IPS-NIHi7 (cell line): Measurements from ENCODE around the gene ARHGAP29.
"Not testable (repeated sequence)": the region's sequence is repeated elsewhere in the genome, so short reads cannot be mapped to it uniquely, and the experiment has no call there.

Source experiments
- DNase-seq: peaks from one replicate; pipeline ENCODE4 v3.0.0; 2012; ENCODE audit warnings: mixed read lengths; ENCODE audit errors: extremely low spot score

The ARHGAP29 gene

DNA sequence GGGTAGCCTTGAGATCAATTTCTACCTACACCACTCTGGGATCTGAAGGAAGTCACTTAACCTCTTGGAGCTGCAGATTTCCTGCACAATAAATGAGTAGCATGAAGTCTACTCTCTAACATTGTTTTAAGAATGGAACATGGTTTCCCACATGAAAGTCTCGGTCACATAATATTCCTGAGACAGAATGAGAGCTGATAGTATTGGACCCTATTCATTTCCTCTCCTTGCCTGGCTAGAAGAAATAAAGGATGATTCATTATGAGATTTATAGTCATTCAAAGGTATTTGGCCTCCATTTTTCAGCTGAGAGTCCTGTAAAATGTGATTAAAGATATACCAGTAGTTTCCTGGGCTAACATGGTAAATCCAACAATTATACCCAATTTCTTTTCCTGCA lies 56.7 kb downstream of the ARHGAP29 start:
- no peak for DNase-seq

DNA sequence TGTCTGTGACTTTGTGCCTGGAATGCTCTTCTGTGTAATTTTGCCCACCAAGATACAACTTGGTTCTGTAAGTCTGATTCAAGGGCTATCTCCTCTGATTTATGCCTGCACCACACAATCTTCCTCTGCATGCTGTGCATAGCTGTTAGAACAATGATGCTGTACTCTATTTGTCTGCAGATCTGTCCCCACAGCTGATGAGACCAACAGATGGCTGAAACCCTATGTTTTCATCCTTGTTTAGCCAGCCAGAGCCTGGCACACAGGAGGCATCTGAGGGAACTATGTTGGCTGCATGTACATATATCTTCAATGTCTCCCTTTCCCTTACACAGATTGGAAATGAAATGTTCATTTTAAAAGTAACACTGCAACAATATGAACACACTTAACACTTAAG lies 58.5 kb downstream of the ARHGAP29 start:
- no peak for DNase-seq

DNA sequence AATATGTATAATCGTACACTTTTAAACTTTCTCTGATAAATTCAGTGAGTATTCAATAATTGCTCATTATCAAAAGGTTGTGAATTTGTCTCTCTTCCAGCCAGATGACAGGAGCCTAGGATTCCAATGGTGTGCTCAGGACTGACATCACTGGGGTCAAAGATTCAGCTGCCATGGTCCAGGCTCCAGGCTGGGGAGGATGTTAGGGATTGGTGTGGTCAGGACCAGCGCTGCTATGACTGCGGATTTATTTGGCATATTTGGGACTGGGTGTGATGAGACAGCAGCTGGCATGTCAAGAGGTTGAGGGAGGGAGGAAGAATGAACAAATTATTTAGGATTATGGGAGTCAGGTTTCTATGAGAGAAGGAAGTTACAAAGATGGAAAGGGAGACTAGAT lies 68.3 kb downstream of the ARHGAP29 start:
- no peak for DNase-seq

DNA sequence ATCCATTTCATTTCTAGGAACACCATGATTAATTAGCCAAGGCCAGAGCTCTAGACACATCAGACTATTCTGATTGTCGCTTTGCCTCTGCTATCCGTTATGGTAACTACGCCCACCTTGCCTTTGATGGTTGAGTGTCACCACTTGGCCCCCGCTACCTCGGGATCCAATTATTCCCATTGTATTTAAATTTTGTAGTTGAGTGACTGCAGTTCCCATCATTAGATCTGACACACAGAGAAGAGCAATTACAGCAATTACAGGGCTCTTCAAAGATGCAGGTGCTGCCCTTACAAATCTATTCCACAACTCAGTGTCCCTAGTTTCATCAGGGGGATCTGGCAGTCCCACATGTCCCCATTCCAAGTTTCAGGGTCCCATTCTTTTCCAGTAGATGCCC lies 71.5 kb downstream of the ARHGAP29 start:
- no peak for DNase-seq

DNA sequence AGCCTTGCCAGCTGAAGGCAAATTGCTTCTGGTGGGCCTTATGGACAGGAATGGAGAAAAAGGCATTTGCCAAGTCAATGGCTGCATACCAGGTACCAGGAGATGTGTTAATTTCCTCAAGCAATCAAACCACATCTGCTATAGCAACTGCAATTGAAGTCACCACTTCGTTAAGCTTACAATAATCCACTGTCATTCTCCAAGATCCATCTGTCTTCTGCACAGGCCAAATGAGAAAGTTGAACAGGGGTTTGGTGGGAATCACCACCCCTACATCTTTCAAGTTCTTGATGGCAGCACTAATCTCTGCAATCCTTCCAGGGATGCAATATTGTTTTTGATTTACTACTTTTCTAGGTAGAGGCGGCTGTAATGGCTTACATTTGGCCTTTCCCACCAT lies 72.5 kb downstream of the ARHGAP29 start:
- not testable (repeated sequence) for DNase-seq

DNA sequence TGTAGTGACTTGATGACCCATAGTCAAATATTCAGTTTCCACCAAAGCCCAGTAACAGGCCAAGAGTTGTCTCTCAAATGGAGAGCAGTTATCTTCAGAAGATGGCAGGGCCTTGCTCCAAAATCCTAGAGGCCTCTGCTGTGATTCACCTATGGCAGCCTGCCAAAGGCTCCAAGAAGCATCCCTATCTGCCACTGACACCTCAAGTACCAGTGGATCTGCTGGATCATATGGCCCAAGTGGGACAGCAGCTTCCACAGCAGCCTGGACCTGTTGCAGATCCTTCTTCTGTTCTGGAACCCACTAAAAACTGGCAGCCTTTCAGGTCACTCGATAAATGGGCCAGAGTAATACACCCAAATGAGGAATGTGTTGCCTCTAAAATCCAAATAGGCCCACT lies 73.3 kb downstream of the ARHGAP29 start:
- not testable (repeated sequence) for DNase-seq

DNA sequence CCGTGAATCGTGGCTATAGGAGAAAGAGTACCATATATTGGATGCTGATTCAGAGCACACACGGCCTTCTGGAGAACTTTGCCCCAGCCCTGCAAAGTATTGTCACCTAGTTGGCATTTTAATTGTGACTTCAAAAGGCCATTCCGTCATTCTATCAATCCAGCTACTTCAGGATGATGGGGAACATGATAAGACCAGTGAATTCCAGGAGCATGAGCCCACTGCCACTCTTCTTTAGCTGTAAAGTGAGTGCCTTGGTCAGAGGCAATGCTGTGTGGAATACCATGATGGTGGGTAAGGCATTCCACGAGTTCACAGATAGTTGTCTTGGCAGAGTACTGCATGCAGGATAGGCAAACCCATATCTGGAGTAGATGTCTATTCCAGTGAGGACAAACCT lies 74.1 kb downstream of the ARHGAP29 start:
- DNase-seq = not testable (repeated sequence)

DNA sequence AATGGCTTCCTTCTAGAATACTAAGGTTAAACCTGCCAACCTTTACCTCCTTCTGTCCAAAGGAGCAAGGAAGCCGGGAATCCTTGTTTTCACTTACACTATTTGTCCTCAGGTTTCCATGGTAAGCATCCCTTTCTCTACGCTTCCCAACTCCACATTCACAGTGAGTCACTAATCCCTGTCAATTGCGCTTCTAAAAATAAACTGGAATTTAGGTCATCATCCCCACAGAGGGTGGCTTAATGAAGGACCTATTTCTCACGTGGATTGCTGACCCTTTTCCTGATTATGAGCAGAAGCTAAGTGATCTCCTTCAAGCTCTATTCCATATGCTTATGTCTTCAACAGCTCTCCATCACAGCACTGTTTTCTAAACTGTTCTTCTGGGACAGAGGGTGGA lies 76.6 kb downstream of the ARHGAP29 start:
- DNase-seq = peak; percentile 13

DNA sequence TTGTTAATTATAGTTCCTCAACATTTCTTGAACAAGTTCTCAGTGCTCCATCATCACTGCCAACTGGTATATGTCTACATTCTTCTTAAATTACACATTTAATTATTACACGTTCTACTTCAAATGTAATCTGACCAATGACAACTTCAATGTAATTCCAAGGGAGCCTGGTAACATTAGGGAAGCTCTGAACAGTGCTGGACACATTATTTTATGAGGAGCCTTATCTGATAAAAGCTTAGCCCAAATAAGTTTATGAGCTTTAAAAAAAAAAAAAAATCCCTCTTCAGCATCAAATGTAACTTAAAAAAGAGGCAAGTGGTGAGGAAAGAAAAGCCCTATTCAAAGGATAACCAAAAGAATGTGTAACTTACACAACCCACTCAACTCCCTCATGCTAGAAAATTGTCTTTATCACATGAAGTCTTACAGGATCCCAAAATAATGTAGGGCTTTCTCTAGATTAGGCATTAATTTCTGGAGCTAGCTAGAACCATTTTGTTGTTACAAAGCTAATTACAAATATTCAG lies 81.2 kb downstream of the ARHGAP29 start:
- DNase-seq = no peak

DNA sequence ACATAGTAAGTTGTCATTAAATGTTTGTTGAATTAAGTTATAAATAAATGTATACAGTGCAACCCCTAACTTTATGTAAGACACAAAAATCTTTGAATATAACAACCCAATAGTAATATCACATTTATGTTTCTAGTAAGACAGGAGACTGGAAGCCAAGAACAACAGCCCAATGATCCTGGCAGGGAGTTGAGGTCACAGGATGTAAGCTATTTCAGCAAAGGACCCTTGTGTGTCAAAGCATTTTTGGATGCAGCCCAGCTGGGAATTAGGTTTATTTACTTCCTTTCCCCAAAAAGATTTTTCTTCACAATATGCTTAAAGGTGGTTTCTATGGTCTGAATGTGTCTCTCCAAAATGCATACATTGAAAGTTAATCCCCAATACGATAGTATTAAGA lies 82.4 kb downstream of the ARHGAP29 start:
- no peak for DNase-seq

DNA sequence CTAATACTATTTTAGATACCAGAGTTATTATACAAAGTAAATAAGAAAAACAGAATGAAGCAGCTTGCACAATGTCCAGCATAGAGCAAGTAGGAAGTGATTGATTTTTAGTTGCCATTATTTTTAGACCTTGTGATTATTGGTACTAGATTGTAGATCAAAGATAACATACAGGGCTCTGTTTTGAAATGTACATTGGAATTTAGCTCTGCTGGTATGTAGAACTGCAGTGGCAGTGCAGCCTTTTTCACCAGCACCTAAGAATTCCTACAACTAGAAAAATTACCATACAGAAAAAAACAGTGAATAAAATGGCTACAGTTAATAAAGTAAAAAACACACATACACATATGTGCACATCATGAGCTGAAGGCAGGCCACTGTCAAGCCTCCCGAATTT lies 84.3 kb downstream of the ARHGAP29 start:
- DNase-seq = no peak

DNA sequence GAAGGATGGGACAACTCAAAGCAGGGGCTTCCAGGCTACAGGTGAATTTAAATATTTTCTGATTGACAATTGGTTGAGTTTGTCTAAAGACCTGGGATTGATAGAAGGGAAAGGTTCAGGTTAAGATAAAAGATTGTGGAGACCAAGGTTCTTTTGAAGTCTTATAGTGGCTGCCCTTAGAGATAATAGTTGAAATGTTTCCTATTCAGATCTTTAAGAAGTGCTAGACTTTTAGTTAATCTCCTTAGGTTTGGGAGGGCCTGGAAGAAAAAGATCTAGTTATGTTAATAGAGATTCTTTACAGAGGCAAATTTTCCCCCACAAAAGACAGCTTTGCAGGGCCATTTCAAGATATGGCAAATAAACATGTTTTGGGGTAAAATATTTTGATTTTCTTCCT lies 88.2 kb downstream of the ARHGAP29 start:
- not testable (repeated sequence) for DNase-seq

DNA sequence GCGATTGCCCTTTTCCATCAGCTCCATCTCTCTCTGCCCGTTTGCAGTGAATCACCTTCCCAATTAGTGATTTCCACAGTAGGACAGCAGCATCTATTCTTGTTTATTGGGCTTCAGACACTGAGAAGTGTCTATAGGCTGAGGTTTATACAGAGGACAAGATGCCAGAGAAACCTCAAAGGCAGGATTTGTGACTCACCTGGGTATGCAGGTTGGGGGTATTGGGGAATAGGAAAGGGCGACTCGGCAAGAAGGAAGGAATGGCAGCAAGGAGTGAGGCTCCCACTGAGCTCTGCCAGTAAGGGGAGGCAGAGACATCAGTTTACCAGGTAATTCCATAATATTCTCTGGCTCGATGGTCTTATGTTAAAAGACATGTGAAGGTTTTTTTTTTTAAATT lies 91.1 kb downstream of the ARHGAP29 start:
- DNase-seq = no peak

DNA sequence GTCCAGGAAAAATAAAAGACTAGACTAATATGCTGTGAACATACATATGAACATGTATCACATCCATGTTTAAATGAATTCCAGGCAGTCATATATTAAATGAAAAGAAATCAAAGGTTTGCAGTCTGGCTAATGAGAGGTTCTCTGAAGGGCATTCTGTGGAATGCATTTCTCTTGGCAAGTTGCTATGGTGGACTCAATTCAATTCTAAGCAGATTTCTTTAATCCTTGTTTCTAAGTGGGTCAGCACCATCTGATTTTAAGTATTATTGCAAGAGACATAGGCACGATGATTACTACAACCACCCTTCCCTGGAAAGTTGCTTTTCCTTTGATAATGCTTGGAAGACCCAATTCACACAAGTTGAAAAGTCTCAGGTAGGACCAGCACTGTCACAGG lies 92.5 kb downstream of the ARHGAP29 start:
- DNase-seq = no peak

DNA sequence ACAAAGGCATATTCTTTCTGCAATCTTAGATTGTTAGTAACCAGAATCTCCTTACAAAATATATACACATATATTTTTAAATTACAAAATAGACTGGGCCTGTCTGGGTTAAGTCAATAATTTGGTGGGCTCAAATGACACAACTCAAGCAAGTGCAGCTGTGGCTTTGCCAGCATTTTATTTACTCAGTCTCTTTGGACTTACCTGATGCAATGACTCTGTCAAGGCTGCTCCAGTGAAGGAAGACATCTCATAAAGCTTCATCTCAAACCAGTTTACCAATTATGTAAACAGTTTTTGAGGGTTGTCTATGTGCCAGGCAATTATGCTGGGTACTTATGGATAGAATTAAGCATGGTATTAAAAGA lies 93.6 kb downstream of the ARHGAP29 start:
- DNase-seq = no peak

DNA sequence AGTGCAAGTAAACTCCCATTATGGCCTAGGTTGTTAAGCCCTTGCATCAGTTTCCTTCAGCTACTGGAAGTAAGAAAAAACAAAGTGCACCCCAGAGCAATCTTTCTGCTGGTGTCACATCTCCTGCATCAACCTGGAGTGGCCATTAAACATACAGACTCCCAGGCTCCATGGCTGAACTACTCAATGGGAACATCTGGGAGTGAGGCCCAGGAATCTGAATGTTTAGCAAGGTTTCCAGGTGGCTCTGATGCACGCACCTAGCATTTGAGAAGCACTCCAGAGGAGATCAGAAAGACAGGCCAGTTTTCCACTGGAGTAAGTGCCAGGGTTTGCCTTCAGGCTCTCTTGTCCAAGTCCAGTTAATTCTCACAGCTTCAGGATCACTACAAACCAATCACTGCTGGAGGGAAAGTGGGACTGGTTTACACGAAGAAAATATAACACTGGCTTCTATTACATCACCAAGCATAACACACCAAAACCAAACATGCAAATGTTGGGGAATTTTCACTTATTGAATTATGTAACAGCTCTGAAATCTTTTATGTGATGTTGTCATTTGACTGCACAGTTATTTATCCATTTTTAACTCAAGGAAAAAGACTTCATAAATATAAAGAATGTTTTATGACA lies 94.1 kb downstream of the ARHGAP29 start:
- DNase-seq = no peak

DNA sequence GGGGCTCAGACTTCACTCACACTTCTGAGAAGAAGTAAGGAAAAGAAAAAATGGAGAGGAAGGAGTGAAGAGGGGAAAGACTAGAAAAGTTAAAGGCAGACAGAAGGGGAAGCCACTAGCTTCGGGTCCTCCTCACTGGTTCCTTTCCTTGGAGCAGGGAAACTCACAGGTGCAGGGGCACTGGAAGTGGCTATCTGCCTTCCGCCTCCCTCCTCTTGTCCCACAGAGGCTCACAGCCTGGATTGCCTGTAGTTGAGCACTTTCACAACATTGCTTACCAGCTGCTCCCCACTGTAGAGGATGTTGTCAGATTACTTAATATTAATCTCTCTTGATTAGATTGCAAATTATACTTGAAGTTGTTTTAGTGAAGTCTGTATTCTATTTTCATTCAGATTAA lies 94.8 kb downstream of the ARHGAP29 start:
- no peak for DNase-seq

DNA sequence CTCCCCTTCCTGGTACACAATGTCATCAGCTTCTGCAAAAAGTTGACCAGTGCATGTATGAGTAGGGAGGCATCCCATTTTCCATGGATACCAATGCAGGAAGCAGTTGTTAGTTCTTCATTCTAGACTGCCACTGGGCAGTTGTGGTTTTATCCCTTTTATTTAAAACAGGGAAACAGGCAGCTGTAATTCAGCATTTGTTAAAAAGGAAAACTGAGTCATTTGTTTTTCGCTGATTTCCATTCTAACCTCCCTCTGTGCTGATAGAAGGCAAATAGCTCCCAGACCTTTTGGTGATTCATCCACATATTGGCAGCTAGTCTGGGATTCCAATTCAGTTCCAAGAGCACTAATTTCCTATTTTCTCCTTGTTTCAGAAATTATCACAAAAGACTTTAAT lies 95.4 kb downstream of the ARHGAP29 start:
- DNase-seq = no peak

DNA sequence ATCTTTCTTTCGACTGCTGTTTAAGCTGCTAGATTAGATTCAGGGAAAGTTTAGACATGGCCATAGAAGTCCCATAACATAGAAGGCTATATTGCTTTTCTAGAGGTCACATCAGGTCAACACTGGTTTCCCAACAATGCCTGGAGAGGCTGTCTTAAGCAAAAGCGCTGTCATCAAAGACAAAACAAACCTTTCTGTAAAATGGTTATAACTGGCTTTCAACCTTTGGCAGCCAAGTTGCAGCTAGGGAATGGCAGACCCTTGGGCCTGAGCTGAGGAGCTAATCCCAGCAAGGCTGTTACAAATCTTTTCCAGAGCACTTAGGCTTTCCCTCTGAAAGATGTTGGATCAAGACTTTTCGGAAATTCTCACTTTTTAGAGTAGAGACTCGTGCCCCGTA lies 105.3 kb downstream of the ARHGAP29 start:
- DNase-seq = no peak

DNA sequence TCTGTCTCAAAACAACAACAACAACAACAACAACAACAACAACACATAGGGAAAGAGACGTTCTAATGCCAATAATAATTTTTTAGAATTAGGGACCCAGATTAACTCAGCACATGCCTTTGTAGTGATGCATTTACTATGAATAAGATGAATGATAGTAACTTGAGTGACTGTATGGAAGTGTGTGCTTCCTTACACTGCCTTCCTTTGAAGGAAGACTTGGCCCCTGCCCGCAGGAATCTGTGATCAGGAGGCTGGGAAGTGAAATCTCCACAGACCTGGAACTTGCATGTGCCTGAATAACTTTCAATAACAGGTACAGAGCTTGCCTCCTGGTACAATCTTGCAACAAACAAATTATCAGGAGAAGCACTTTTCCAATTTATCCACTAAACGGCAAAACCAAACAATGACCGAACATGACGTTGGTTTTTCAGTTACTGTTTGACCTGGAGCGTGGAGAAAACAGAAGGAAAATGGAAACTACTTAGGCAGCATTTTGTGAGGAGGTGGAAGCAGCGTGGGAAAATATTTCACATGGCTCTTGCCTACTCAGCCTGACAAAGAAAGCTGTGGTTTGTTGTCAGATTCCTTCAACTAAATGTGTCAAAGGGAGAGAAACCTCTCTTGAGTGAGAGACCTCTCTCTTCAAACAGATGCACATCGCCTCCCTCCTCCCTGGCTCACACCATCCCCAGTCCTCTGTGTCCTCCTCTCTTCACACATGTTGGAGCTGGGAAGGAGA lies 106.4 kb downstream of the ARHGAP29 start:
- DNase-seq = no peak

DNA sequence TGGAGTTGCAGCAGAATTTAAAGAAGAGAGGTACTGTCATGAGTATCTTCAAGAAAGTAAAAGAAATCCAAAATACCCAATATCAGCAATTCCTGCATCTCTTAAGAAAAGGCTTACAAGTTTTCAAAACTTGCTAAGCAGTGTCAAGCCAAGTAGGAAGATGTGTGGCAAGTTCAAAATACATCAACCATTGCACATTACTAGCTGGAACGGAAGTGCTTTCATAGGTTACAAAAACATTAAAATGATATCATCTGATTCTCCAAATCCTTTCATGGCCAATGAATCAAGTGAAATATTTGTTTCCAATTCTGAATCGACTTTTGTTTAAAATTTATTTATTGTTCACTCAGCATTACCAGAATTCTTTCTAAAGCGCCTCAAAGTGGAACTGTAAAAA lies 110.7 kb downstream of the ARHGAP29 start:
- no peak for DNase-seq

DNA sequence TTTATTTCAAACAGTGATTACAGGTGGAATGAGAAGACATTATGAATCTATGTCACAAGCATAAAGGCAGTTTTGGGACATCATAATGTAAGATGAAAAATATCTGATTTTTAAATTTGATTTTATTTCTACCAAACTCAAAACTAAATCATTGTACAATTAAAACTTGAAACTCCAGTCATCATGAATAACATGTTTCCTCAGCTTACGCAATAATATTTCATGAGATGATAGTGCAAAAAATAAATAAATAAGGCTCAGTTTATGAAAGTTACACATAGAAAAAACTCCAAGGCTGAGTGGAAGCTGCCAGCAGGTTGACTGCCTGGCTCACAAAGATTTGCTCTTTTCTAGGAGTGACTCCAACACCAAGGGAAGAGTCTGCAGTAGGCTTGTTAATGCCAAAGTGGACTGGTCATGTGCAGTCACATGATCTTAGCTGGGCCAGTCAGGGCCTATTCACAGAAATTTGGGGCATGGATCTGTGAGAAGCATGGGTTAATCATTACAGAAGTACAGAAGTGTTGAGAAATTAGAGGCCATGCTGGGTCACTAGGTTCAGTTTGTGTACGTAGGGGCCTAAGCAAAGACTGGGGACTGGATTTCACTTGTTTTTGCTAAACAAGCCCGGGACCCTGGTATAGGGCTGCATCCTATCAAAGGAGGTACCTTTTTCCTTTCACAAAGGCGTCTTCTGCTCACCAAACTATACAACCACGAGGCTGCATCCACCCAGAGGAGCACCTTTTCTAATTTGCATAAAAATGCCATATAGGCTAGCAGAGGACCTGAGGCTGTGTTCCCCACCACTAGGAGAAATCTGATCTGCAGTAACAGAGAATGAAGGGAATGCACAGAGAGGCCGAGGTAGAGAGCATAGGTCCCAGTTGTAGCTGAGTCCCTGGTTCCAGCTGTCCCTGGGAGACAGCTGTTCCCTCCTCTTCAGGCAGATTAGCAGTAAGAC lies 111.6 kb downstream of the ARHGAP29 start:
- no peak for DNase-seq
